Lung (tissue), 12 donors: ENCODE measurements around the gene DEFB123. TPM values are rescaled to one million over a fixed set of nuclear protein-coding genes. Genes with fewer than 3 reads are reported as not detected.

ENCODE experiments used
- ATAC-seq: fragments of 200-7000 bp; cut with Tn5 transposase; one replicate; pipeline ENCODE4 v1.9.1; 2020; ENCODE audit warnings: moderate number of reproducible peaks; ENCODE audit not compliant: insufficient read depth, low FRiP score
- DNase-seq, 3 donors: peaks; one replicate each; pipeline ENCODE4 v3.0.0-alpha.2; 2013 to 2017
- H3K27ac ChIP-seq, 2 donors: one replicate each; pipeline ENCODE4 v1.5.1; 2013; ENCODE audit warnings: mild to moderate bottlenecking in 2 of 2, moderate library complexity in 2 of 2, control low read depth in 1 of 2, inconsistent platforms in 1 of 2, low read depth in 1 of 2, low read length in 1 of 2
- H3K27me3 ChIP-seq, 3 donors: one replicate each; pipeline ENCODE4 v1.5.1; 2013; ENCODE audit warnings: low read length in 2 of 3; ENCODE audit not compliant: control insufficient read depth in 3 of 3, insufficient read depth in 3 of 3
- H3K36me3 ChIP-seq, 4 donors: one replicate each; pipeline ENCODE4 v1.5.1; 2013; ENCODE audit warnings: low read length in 4 of 4, mild to moderate bottlenecking in 1 of 4, moderate library complexity in 1 of 4; ENCODE audit not compliant: control insufficient read depth in 4 of 4, insufficient read depth in 4 of 4
- H3K4me1 ChIP-seq, 5 donors: one replicate each; pipeline ENCODE4 v1.5.1; 2013; ENCODE audit warnings: low read length in 5 of 5, mild to moderate bottlenecking in 2 of 5, moderate library complexity in 1 of 5; ENCODE audit not compliant: control insufficient read depth in 5 of 5, insufficient read depth in 5 of 5
- H3K4me3 ChIP-seq: one replicate; pipeline ENCODE4 v1.5.1; 2013; ENCODE audit warnings: mild to moderate bottlenecking, control low read depth, moderate library complexity
- H3K9ac ChIP-seq, 2 donors: one replicate each; pipeline ENCODE4 v1.5.1; 2013; ENCODE audit warnings: low read length in 2 of 2, control low read depth in 1 of 2; ENCODE audit not compliant: insufficient read depth in 1 of 2
- H3K9me3 ChIP-seq, 4 donors: one replicate each; pipeline ENCODE4 v1.5.1; 2013; ENCODE audit warnings: low read length in 3 of 4, mild to moderate bottlenecking in 1 of 4, moderate library complexity in 1 of 4; ENCODE audit not compliant: control insufficient read depth in 4 of 4, insufficient read depth in 3 of 4
- WGBS, 2 donors: extraction: QIAGEN DNeasy Blood & Tissue Kit; methylation state at CpG; one replicate each; pipeline ENCODE4 v1.1.7; 2013; 5-methylcytosine and 5-hydroxymethylcytosine counted together
- polyA plus RNA-seq, 2 donors: library from polyadenylated mRNA; stranded (reverse); fragments of 200-250 nt; gene quantifications; one replicate each; pipeline ENCODE4 v1.2.1, GENCODE V29; 2013
- total RNA-seq, 2 donors: library from RNA; depleted of rRNA in 1 of 2; stranded (reverse); fragments of >200 nt in 1 of 2; gene quantifications; one replicate each; pipeline ENCODE4 v1.2.1, GENCODE V29; 2014 to 2021
- TF ChIP-seq, protein P1 (sequence below): IDR thresholded peaks from 2 replicates; pipeline ENCODE4 v1.5.1; 2012; ENCODE audit warnings: mild to moderate bottlenecking; ENCODE audit errors: control extremely low read depth, extremely low read depth
- donor health status: control.
- donor health status: control.
- donor health status: Bipolar disorder and iron deficiency.
- donor health status: healthy.
- donor health status: DM: yes; HTN: yes; CAD: no.

The DEFB123 gene
- total and polyA plus RNA-seq, 4 donors, result not detected

GRCh38 chr20:31489152-31489551 is 48.7 kb downstream of the DEFB123 start:
- DNase-seq, result no peak
- TF ChIP-seq, protein P1, sequence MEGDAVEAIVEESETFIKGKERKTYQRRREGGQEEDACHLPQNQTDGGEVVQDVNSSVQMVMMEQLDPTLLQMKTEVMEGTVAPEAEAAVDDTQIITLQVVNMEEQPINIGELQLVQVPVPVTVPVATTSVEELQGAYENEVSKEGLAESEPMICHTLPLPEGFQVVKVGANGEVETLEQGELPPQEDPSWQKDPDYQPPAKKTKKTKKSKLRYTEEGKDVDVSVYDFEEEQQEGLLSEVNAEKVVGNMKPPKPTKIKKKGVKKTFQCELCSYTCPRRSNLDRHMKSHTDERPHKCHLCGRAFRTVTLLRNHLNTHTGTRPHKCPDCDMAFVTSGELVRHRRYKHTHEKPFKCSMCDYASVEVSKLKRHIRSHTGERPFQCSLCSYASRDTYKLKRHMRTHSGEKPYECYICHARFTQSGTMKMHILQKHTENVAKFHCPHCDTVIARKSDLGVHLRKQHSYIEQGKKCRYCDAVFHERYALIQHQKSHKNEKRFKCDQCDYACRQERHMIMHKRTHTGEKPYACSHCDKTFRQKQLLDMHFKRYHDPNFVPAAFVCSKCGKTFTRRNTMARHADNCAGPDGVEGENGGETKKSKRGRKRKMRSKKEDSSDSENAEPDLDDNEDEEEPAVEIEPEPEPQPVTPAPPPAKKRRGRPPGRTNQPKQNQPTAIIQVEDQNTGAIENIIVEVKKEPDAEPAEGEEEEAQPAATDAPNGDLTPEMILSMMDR, result no peak
- WGBS, 2 donors, result 85 to 88% methylated on average over 3 of the region's 3 CpGs
- H3K27ac ChIP-seq, result no peak overlapping the region
- H3K36me3 ChIP-seq, result peaks cover 0 to 5% (median 0%) of the 10 kb centered on the region in 4 donors
- no peak for ATAC-seq
- peaks cover 0 to 5% (median 4%) of the 10 kb centered on the region in 3 donors for H3K27me3 ChIP-seq
- H3K4me3 ChIP-seq, result no peak overlapping the region
- H3K9ac ChIP-seq, result no peak overlapping the region
- peaks cover 0 to 26% (median 3%) of the 10 kb centered on the region in 5 donors for H3K4me1 ChIP-seq
- peaks cover 0 to 2% (median 0%) of the 10 kb centered on the region in 4 donors for H3K9me3 ChIP-seq

- H3K27me3 ChIP-seq, result peaks cover 0 to 4% (median 0%) of the 10 kb centered on the region in 3 donors
- H3K4me1 ChIP-seq, result peaks cover 0 to 21% (median 3%) of the 10 kb centered on the region in 5 donors
- TF ChIP-seq, protein P1, result no peak
- H3K9me3 ChIP-seq, result no peaks in the 10 kb centered on the region
- no peak overlapping the region for H3K27ac ChIP-seq
- no peaks in the 10 kb centered on the region for H3K36me3 ChIP-seq
- no peak overlapping the region for H3K4me3 ChIP-seq
- ATAC-seq (no peak), DNase-seq (no peak)
- WGBS, 2 donors, result 93% methylated on average over 3 of the region's 3 CpGs
- H3K9ac ChIP-seq, result no peak overlapping the region
Observed at GRCh38 chr20:31490752-31491151, 50.3 kb downstream of the DEFB123 start.

GRCh38 chr20:31494131-31494530 is 53.7 kb downstream of the DEFB123 start:
- Histone ChIP-seq H3K27me3 (no peaks in the 10 kb centered on the region), H3K9me3 (no peaks in the 10 kb centered on the region), H3K36me3 (no peaks in the 10 kb centered on the region), H3K9ac (no peak overlapping the region), H3K27ac (no peak overlapping the region), H3K4me3 (no peak overlapping the region), H3K4me1 (peaks cover 0 to 21% (median 0%) of the 10 kb centered on the region in 5 donors)
- WGBS, 2 donors, result 52 to 53% methylated on average over 2 of the region's 2 CpGs
- ATAC-seq (no peak), DNase-seq (peak; percentile 52 to 73 (median 62))
- TF ChIP-seq, protein P1, result no peak

DNA sequence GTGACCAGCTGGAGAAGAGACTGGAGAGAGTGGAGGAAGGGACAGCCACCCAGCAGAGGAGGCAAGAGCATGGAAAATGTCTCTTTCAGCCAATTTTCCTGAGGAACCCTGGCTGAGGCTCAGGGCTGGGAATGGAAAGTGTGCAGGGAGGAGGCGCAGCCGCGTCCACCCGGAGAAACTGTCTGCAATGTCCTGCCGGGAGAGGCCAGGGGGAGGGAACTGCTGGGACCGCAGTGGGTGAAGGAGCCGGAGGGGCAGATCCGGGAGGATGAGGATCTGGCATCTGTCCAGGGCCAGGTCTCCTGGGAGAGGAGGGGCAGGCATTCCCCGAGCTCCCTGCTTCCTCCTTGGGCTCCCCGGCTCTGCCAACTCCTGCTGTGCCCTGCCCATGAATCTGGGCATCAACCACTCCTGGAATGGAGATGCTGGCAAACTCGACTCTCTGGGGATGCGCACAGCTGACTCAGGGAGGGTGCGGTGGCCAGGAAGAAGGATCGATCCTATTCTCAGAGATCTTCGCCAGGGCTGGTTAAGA is 56.4 kb downstream of the DEFB123 start:
- Histone ChIP-seq H3K4me3 (no peak overlapping the region), H3K27ac (no peak overlapping the region), H3K36me3 (no peaks in the 10 kb centered on the region), H3K9ac (peak overlapping the region in 1 of 2 donors; percentile 26), H3K4me1 (peaks cover 0 to 21% (median 0%) of the 10 kb centered on the region in 5 donors), H3K27me3 (no peaks in the 10 kb centered on the region), H3K9me3 (no peaks in the 10 kb centered on the region)
- DNase-seq (peak; percentile 81 to 97 (median 93)), ATAC-seq (peak; percentile 23)
- TF ChIP-seq, protein P1, result no peak
- 38 to 63% methylated on average over 15 of the region's 15 CpGs for WGBS, 2 donors
